Measurements from ENCODE around the gene NOD1. TPM values are rescaled to one million over a fixed set of nuclear protein-coding genes. Genes with fewer than 3 reads are reported as not detected.
A peak's percentile ranks its signal among the peaks of the same experiment; 100 is the strongest.

Gene NOD1
- total and polyA plus RNA-seq, 2 of the 8 experiments (the other 6 are each of a cell fraction or from before 2014, with no cell fraction given): 3.8 to 6.5 TPM

DNA sequence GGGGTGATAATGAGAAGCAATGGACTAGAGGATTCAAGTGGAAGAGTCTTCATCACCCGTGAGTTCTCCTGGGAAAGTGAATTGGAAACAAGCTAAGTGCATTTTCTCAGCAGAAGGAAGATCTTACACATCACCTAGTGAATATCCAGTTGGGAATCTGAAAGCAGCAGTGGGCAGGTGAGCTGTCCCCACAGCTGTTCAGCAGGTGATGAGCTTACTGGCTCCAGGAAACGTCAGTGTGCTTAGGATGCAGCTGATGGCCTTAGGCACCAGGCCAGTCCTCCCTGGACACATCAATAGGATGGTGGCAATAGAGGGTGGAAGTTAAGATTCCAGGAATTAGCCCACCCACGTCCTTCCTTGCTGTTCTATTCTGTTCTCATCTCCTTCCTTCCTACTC, 66.7 kb downstream of the NOD1 start:
- POLR2A ChIA-PET (ENCODE audit: partially characterized antibody): no interaction called here
- H3K79me2 ChIP-seq (ENCODE audit: control insufficient read depth in 1 of 2, insufficient read depth in 2 of 2, low read length in 2 of 2): no peaks in the 10 kb centered on the region
- FAIRE-seq: no peak
- no peak overlapping the region for H2AK5ac ChIP-seq (ENCODE audit: low read depth, low read length)
- H3K27me3 ChIP-seq (replicated peaks in 1 of 4; ENCODE audit: control insufficient read depth in 3 of 4, extremely low read depth in 1 of 4, insufficient read depth in 3 of 4, low read length in 3 of 4): no peaks in the 10 kb centered on the region
- peak in 1 of 2 experiments; percentile 30 for DNase-seq (ENCODE audit: low read depth in 1 of 2, low spot score in 2 of 2)
- no peak overlapping the region for H2AFZ ChIP-seq (ENCODE audit: low read length)
- no peak overlapping the region for H3K4me3 ChIP-seq (ENCODE audit: extremely low read depth in 1 of 4, insufficient read depth in 2 of 4, low read depth in 3 of 4, low read length in 4 of 4)
- CTCF ChIA-PET (ENCODE audit: partially characterized antibody): interaction anchor here (0.9 to 4.9 kb wide), 9 partner anchors 21 to 249 kb away, joined by 3 to 50 read pairs (median 6); no protein-coding TSS in a partner anchor
- no peak overlapping the region for H2BK120ac ChIP-seq (replicated peaks; ENCODE audit: low read depth, low read length)
- H3K9me3 ChIP-seq (ENCODE audit: insufficient read depth in 2 of 2, low read depth in 1 of 2, low read length in 1 of 2): no peaks in the 10 kb centered on the region
- no peak overlapping the region for H2BK20ac ChIP-seq (ENCODE audit: low read length)
- no peak overlapping the region for H2BK5ac ChIP-seq (ENCODE audit: low read depth, low read length)
- H3K27ac ChIP-seq (ENCODE audit: low read depth, low read length): no peak overlapping the region
- H2BK12ac ChIP-seq (ENCODE audit: low read depth, low read length): peak overlapping the region; percentile 51; the same call in 1 of the 2 replicates
- H3K14ac ChIP-seq (ENCODE audit: insufficient read length): no peak overlapping the region
- no peak overlapping the region for H4K91ac ChIP-seq (replicated peaks; ENCODE audit: insufficient read length, low read length)
- no peak overlapping the region for H3K9ac ChIP-seq (replicated peaks in 1 of 4; ENCODE audit: extremely low read depth in 1 of 4, low read depth in 3 of 4, low read length in 3 of 4)
- no peak overlapping the region for H3K4ac ChIP-seq (replicated peaks; ENCODE audit: insufficient read length, low read depth, low read length)
- H4K5ac ChIP-seq (ENCODE audit: insufficient read length, low read depth, low read length): no peak overlapping the region
- H3K79me1 ChIP-seq (ENCODE audit: low read depth, low read length): no peaks in the 10 kb centered on the region
- H2BK15ac ChIP-seq (ENCODE audit: low read length): no peak overlapping the region
- H3K36me3 ChIP-seq (ENCODE audit: control insufficient read depth in 2 of 4, insufficient read depth in 4 of 4, low read length in 3 of 4): peaks cover 0 to 5% (median 0%) of the 10 kb centered on the region in 4 experiments; a peak in 2 of 8 replicates
- no peak overlapping the region for H3K23ac ChIP-seq (ENCODE audit: insufficient read length)
- H3K18ac ChIP-seq (ENCODE audit: extremely low read depth, low read length): no peak overlapping the region
- WGBS, 2 experiments (ENCODE audit: extremely low coverage in 1 of 2, insufficient coverage in 1 of 2, insufficient read length in 1 of 2, insufficient replicate concordance in 2 of 2, low coverage in 1 of 2, low lambda C conversion rate in 2 of 2, missing lambda C conversion rate in 1 of 2): 78% methylated on average over 3 of the region's 3 CpGs; no CpG with 5 or more reads in 1 of the 2 experiments
- H4K20me1 ChIP-seq (replicated peaks in 1 of 2; ENCODE audit: control insufficient read depth in 1 of 2, insufficient read depth in 2 of 2, low read length in 2 of 2): no peaks in the 10 kb centered on the region
- peaks cover 0 to 5% (median 3%) of the 10 kb centered on the region in 4 experiments; a peak in 3 of 7 replicates for H3K4me1 ChIP-seq (replicated peaks in 1 of 4; ENCODE audit: control insufficient read depth in 3 of 4, insufficient read depth in 4 of 4, low read length in 3 of 4)
- H3K23me2 ChIP-seq (ENCODE audit: low read depth, low read length): no peaks in the 10 kb centered on the region
- no peak overlapping the region for H3K56ac ChIP-seq (replicated peaks; ENCODE audit: insufficient read length, low read depth, low read length)
- H3K4me2 ChIP-seq (ENCODE audit: insufficient read depth in 1 of 2, low read depth in 2 of 2, low read length in 2 of 2): no peak overlapping the region
- H4K8ac ChIP-seq (ENCODE audit: extremely low read depth, insufficient read depth, low read length): no peak overlapping the region
- TF ChIP-seq RAD21 (IDR thresholded peaks at IDR 0.05 in 1 of 2, conservative IDR thresholded peaks at IDR 0.05 in 1 of 2; ENCODE audit: low read depth in 2 of 2, low read length in 2 of 2) (no peak), SP1 (IDR thresholded peaks at IDR 0.05; ENCODE audit: low read depth, low read length) (no peak), TCF12 (IDR thresholded peaks at IDR 0.05; ENCODE audit: low read depth, low read length) (no peak), E2F6 (IDR thresholded peaks at IDR 0.05) (no peak), ATF3 (IDR thresholded peaks at IDR 0.05; ENCODE audit: insufficient read depth, low read depth, low read length) (no peak), CREB1 (IDR thresholded peaks at IDR 0.05) (no peak), BRCA1 (IDR thresholded peaks at IDR 0.05; ENCODE audit: low read depth, low read length) (no peak), CBX8 (IDR thresholded peaks at IDR 0.05; ENCODE audit: borderline replicate concordance, low read depth, low read length) (no peak), ASH2L (IDR thresholded peaks at IDR 0.05; ENCODE audit: low read length) (no peak), SP4 (IDR thresholded peaks at IDR 0.05; ENCODE audit: low read length) (no peak), EZH2 (IDR thresholded peaks at IDR 0.05; ENCODE audit: low read depth, low read length, severe bottlenecking) (no peak)
- TF ChIP-seq, protein P1, sequence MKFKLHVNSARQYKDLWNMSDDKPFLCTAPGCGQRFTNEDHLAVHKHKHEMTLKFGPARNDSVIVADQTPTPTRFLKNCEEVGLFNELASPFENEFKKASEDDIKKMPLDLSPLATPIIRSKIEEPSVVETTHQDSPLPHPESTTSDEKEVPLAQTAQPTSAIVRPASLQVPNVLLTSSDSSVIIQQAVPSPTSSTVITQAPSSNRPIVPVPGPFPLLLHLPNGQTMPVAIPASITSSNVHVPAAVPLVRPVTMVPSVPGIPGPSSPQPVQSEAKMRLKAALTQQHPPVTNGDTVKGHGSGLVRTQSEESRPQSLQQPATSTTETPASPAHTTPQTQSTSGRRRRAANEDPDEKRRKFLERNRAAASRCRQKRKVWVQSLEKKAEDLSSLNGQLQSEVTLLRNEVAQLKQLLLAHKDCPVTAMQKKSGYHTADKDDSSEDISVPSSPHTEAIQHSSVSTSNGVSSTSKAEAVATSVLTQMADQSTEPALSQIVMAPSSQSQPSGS (IDR thresholded peaks at IDR 0.05; ENCODE audit: low read length): no peak

All from H1 (cell line).